Measurements from ENCODE around the gene KRTAP6-2.

The KRTAP6-2 gene, protein sequence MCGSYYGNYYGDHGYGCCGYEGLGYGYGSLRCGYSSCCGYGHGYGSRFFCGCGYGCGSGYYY

GRCh38 chr21:30598802-30599201 lies at the start of gene KRTAP6-2:
Gene KRTAP6-2, minus strand, starts transcription at chr21:30598902. Its CDS starts 28 bp downstream, at chr21:30598874.
- no peak within 1 kb of the TSS for H3K9ac ChIP-seq (ENCODE audit: low read depth in 1 of 2, low read length in 2 of 2)
- H3K36me3 ChIP-seq (ENCODE audit: control insufficient read depth in 2 of 2, insufficient read depth in 2 of 2, low read length in 2 of 2): no peaks in the 10 kb centered on the region
- H3K27ac ChIP-seq (ENCODE audit: low read depth in 2 of 2, low read length in 2 of 2): no peak within 1 kb of the TSS
- no peaks in the 10 kb centered on the region for H3K4me1 ChIP-seq (ENCODE audit: control insufficient read depth in 2 of 2, insufficient read depth in 2 of 2, low read length in 2 of 2)
- H3K27me3 ChIP-seq (ENCODE audit: control insufficient read depth in 2 of 2, insufficient read depth in 2 of 2, low read length in 2 of 2): no peaks in the 10 kb centered on the region
- H3K9me3 ChIP-seq (ENCODE audit: control insufficient read depth in 2 of 2, low read length in 2 of 2): peaks cover 6 to 7% of the 10 kb centered on the region in 2 donors
- H3K4me3 ChIP-seq (ENCODE audit: low read length in 2 of 2): no peak within 1 kb of the TSS

GRCh38 chr21:30646904-30647414 lies 48.3 kb upstream of the KRTAP6-2 start:
- H3K36me3 ChIP-seq (ENCODE audit: control insufficient read depth in 2 of 2, insufficient read depth in 2 of 2, low read length in 2 of 2): no peaks in the 10 kb centered on the region

DNA sequence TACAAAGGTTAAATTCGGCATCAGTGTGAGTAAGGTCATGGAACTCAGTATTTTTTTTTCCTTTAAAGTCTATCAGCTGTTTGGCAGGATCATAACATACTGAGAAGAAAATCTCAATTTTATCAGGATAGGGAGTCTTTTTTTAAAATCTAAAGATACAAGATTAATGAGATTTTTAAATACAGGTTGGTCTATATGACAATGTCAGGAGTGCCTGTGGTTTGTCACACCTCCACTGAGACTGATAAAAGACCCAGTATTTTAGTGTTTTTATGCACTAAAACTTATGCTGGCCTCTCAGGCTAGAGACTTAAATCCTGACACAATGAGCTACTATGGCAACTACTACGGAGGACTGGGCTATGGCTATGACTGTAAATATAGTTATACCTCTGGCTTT lies 43.9 kb upstream of the KRTAP6-2 start, which contains the start of gene KRTAP20-3:
Gene KRTAP20-3, plus strand, starts transcription at position 301 of the 400 bp plus-strand sequence.
- Histone ChIP-seq H3K4me1 (ENCODE audit: control insufficient read depth in 2 of 2, insufficient read depth in 2 of 2, low read length in 2 of 2) (no peaks in the 10 kb centered on the region), H3K9me3 (ENCODE audit: control insufficient read depth in 2 of 2, low read length in 2 of 2) (peaks cover 0 to 6% of the 10 kb centered on the region in 2 donors), H3K4me3 (ENCODE audit: low read length in 2 of 2) (no peak within 1 kb of the TSS), H3K36me3 (ENCODE audit: control insufficient read depth in 2 of 2, insufficient read depth in 2 of 2, low read length in 2 of 2) (no peaks in the 10 kb centered on the region), H3K27me3 (ENCODE audit: control insufficient read depth in 2 of 2, insufficient read depth in 2 of 2, low read length in 2 of 2) (no peaks in the 10 kb centered on the region), H3K27ac (ENCODE audit: low read depth in 2 of 2, low read length in 2 of 2) (no peak within 1 kb of the TSS), H3K9ac (ENCODE audit: low read depth in 1 of 2, low read length in 2 of 2) (no peak within 1 kb of the TSS)

More at GRCh38 chr21:30646904-30647414, 48.3 kb upstream of the KRTAP6-2 start:
- Histone ChIP-seq H3K4me1 (ENCODE audit: control insufficient read depth in 2 of 2, insufficient read depth in 2 of 2, low read length in 2 of 2) (no peaks in the 10 kb centered on the region), H3K27ac (ENCODE audit: low read depth in 2 of 2, low read length in 2 of 2) (no peak overlapping the region), H3K9me3 (ENCODE audit: control insufficient read depth in 2 of 2, low read length in 2 of 2) (peaks cover 0 to 2% of the 10 kb centered on the region in 2 donors), H3K27me3 (ENCODE audit: control insufficient read depth in 2 of 2, insufficient read depth in 2 of 2, low read length in 2 of 2) (no peaks in the 10 kb centered on the region), H3K4me3 (ENCODE audit: low read length in 2 of 2) (no peak overlapping the region), H3K9ac (ENCODE audit: low read depth in 1 of 2, low read length in 2 of 2) (no peak overlapping the region)

DNA sequence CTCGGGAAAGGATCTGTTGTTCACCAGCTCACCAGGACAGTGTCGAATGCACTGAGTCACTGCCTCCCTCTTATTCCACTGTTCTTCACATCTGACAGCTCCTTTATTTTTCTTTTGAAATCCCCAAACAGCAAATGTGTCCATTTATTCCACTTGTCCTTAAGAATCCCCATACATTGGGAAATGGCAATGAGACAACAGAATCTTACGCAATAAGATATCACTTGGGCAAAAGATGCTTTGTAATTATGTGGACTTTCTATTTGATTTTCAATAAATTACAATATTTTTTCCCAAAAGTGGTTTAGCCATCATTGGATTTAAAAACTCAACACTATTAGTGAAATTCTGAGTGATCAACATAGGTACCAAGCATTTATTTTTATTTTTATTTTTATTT lies 40.0 kb upstream of the KRTAP6-2 start:
- H3K9ac ChIP-seq (ENCODE audit: low read depth in 1 of 2, low read length in 2 of 2): no peak overlapping the region
- H3K4me1 ChIP-seq (ENCODE audit: control insufficient read depth in 2 of 2, insufficient read depth in 2 of 2, low read length in 2 of 2): no peaks in the 10 kb centered on the region
- H3K27me3 ChIP-seq (ENCODE audit: control insufficient read depth in 2 of 2, insufficient read depth in 2 of 2, low read length in 2 of 2): no peaks in the 10 kb centered on the region
- no peak overlapping the region for H3K4me3 ChIP-seq (ENCODE audit: low read length in 2 of 2)
- H3K36me3 ChIP-seq (ENCODE audit: control insufficient read depth in 2 of 2, insufficient read depth in 2 of 2, low read length in 2 of 2): no peaks in the 10 kb centered on the region
- peaks cover 0 to 3% of the 10 kb centered on the region in 2 donors for H3K9me3 ChIP-seq (ENCODE audit: control insufficient read depth in 2 of 2, low read length in 2 of 2)
- no peak overlapping the region for H3K27ac ChIP-seq (ENCODE audit: low read depth in 2 of 2, low read length in 2 of 2)

GRCh38 chr21:30634906-30635305 lies 36.2 kb upstream of the KRTAP6-2 start, which contains the start of gene KRTAP20-2:
Gene KRTAP20-2, plus strand, starts transcription at chr21:30635206. Its CDS starts 58 bp downstream, at chr21:30635264.
- Histone ChIP-seq H3K4me1 (ENCODE audit: control insufficient read depth in 2 of 2, insufficient read depth in 2 of 2, low read length in 2 of 2) (no peaks in the 10 kb centered on the region), H3K27me3 (ENCODE audit: control insufficient read depth in 2 of 2, insufficient read depth in 2 of 2, low read length in 2 of 2) (no peaks in the 10 kb centered on the region), H3K36me3 (ENCODE audit: control insufficient read depth in 2 of 2, insufficient read depth in 2 of 2, low read length in 2 of 2) (no peaks in the 10 kb centered on the region), H3K27ac (ENCODE audit: low read depth in 2 of 2, low read length in 2 of 2) (no peak within 1 kb of the TSS), H3K4me3 (ENCODE audit: low read length in 2 of 2) (no peak within 1 kb of the TSS), H3K9ac (ENCODE audit: low read depth in 1 of 2, low read length in 2 of 2) (no peak within 1 kb of the TSS), H3K9me3 (ENCODE audit: control insufficient read depth in 2 of 2, low read length in 2 of 2) (peaks cover 0 to 5% of the 10 kb centered on the region in 2 donors)

DNA sequence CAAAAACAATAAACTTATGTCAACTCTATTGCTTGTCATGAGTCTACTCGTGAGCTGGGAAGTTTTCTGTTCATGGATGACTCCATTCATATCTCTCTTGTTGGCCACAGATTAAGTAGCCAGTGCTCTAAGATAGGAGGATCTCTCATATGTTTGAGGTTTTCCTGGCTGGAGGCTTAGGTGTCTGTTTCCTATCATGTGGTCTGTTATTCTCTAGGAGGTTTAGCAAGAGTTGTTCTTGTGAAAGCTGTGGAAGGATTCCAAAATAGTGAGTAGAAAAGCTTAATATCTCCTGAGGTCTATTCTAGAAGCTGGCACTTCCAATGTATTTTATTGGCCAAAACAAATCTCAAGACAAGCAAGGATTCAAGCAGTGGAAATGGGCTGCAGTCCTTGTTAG lies 30.5 kb upstream of the KRTAP6-2 start:
- H3K27ac ChIP-seq (ENCODE audit: low read depth in 2 of 2, low read length in 2 of 2): no peak overlapping the region
- H3K27me3 ChIP-seq (ENCODE audit: control insufficient read depth in 2 of 2, insufficient read depth in 2 of 2, low read length in 2 of 2): no peaks in the 10 kb centered on the region
- H3K9me3 ChIP-seq (ENCODE audit: control insufficient read depth in 2 of 2, low read length in 2 of 2): peaks cover 0 to 5% of the 10 kb centered on the region in 2 donors
- no peak overlapping the region for H3K4me3 ChIP-seq (ENCODE audit: low read length in 2 of 2)
- no peaks in the 10 kb centered on the region for H3K4me1 ChIP-seq (ENCODE audit: control insufficient read depth in 2 of 2, insufficient read depth in 2 of 2, low read length in 2 of 2)
- no peaks in the 10 kb centered on the region for H3K36me3 ChIP-seq (ENCODE audit: control insufficient read depth in 2 of 2, insufficient read depth in 2 of 2, low read length in 2 of 2)
- H3K9ac ChIP-seq (ENCODE audit: low read depth in 1 of 2, low read length in 2 of 2): no peak overlapping the region

DNA sequence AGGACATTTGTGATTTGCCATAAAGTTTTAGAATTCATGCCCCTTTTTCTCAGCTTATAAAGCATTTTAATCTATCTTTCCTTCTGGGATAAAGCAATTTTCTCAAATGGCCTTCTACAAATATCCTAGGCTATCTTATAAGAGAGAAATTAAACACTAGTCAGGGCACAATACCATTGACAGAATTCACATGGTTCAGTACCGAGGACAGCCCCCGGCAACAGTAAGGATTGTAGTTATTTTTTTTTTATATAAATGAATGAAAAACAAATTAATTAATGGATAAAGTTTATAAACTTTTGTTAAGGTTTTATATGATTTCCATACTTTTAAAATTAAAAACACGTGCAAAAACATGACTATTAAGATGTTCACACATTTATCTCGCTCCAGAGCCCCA lies 29.4 kb upstream of the KRTAP6-2 start:
- Histone ChIP-seq H3K27me3 (ENCODE audit: control insufficient read depth in 2 of 2, insufficient read depth in 2 of 2, low read length in 2 of 2) (no peaks in the 10 kb centered on the region), H3K27ac (ENCODE audit: low read depth in 2 of 2, low read length in 2 of 2) (no peak overlapping the region), H3K4me1 (ENCODE audit: control insufficient read depth in 2 of 2, insufficient read depth in 2 of 2, low read length in 2 of 2) (no peaks in the 10 kb centered on the region), H3K9me3 (ENCODE audit: control insufficient read depth in 2 of 2, low read length in 2 of 2) (peaks cover 4 to 10% of the 10 kb centered on the region in 2 donors), H3K9ac (ENCODE audit: low read depth in 1 of 2, low read length in 2 of 2) (no peak overlapping the region), H3K36me3 (ENCODE audit: control insufficient read depth in 2 of 2, insufficient read depth in 2 of 2, low read length in 2 of 2) (no peaks in the 10 kb centered on the region), H3K4me3 (ENCODE audit: low read length in 2 of 2) (no peak overlapping the region)

DNA sequence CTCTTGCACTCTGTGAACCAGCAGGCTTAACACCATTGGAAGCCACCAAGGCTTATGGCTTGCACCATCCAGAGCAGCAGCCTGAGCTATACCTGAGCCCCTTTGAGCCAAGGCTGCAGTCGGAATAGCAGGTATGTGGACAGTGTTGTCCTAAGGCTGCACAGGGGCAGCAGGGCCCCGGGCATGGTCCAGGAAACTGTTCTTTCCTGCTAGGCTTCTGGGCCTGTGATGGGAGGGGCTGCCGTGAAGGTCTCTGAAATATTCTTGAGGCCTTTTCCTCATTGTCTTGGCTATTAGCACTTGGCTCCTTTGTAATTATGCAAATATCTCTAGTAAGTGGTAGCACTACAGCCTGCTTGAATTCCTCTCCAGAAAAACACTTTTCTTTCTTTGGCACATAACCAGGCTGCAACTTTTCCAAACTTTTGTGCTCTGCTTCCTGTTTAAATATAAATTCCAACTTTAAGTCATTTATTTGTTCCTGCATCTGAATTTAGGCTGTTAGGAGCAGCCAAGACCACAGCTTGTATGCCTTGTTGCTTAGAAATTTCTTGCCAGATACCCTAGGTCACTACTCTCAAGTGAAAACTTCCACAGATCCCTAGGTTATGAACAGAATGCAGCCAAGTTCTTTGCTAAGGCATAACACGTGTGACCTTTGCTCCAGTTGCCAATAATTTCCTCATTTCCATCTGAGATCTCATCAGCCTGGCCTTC lies 26.9 kb upstream of the KRTAP6-2 start:
- no peak overlapping the region for H3K27ac ChIP-seq (ENCODE audit: low read depth in 2 of 2, low read length in 2 of 2)
- no peak overlapping the region for H3K9ac ChIP-seq (ENCODE audit: low read depth in 1 of 2, low read length in 2 of 2)
- no peaks in the 10 kb centered on the region for H3K36me3 ChIP-seq (ENCODE audit: control insufficient read depth in 2 of 2, insufficient read depth in 2 of 2, low read length in 2 of 2)
- H3K4me3 ChIP-seq (ENCODE audit: low read length in 2 of 2): no peak overlapping the region
- H3K9me3 ChIP-seq (ENCODE audit: control insufficient read depth in 2 of 2, low read length in 2 of 2): peaks cover 4 to 5% of the 10 kb centered on the region in 2 donors
- no peaks in the 10 kb centered on the region for H3K27me3 ChIP-seq (ENCODE audit: control insufficient read depth in 2 of 2, insufficient read depth in 2 of 2, low read length in 2 of 2)
- H3K4me1 ChIP-seq (ENCODE audit: control insufficient read depth in 2 of 2, insufficient read depth in 2 of 2, low read length in 2 of 2): no peaks in the 10 kb centered on the region

GRCh38 chr21:30623362-30623761 lies 24.7 kb upstream of the KRTAP6-2 start:
- H3K9ac ChIP-seq (ENCODE audit: low read depth in 1 of 2, low read length in 2 of 2): no peak overlapping the region
- H3K4me3 ChIP-seq (ENCODE audit: low read length in 2 of 2): no peak overlapping the region
- no peaks in the 10 kb centered on the region for H3K4me1 ChIP-seq (ENCODE audit: control insufficient read depth in 2 of 2, insufficient read depth in 2 of 2, low read length in 2 of 2)
- H3K27ac ChIP-seq (ENCODE audit: low read depth in 2 of 2, low read length in 2 of 2): no peak overlapping the region
- H3K9me3 ChIP-seq (ENCODE audit: control insufficient read depth in 2 of 2, low read length in 2 of 2): peaks cover 4 to 5% of the 10 kb centered on the region in 2 donors
- H3K36me3 ChIP-seq (ENCODE audit: control insufficient read depth in 2 of 2, insufficient read depth in 2 of 2, low read length in 2 of 2): no peaks in the 10 kb centered on the region
- H3K27me3 ChIP-seq (ENCODE audit: control insufficient read depth in 2 of 2, insufficient read depth in 2 of 2, low read length in 2 of 2): no peaks in the 10 kb centered on the region

- no peaks in the 10 kb centered on the region for H3K4me1 ChIP-seq (ENCODE audit: control insufficient read depth in 2 of 2, insufficient read depth in 2 of 2, low read length in 2 of 2)
- peaks cover 4 to 7% of the 10 kb centered on the region in 2 donors for H3K9me3 ChIP-seq (ENCODE audit: control insufficient read depth in 2 of 2, low read length in 2 of 2)
- no peaks in the 10 kb centered on the region for H3K36me3 ChIP-seq (ENCODE audit: control insufficient read depth in 2 of 2, insufficient read depth in 2 of 2, low read length in 2 of 2)
- H3K27ac ChIP-seq (ENCODE audit: low read depth in 2 of 2, low read length in 2 of 2): no peak within 1 kb of the TSS
- H3K27me3 ChIP-seq (ENCODE audit: control insufficient read depth in 2 of 2, insufficient read depth in 2 of 2, low read length in 2 of 2): no peaks in the 10 kb centered on the region
- no peak within 1 kb of the TSS for H3K4me3 ChIP-seq (ENCODE audit: low read length in 2 of 2)
- no peak within 1 kb of the TSS for H3K9ac ChIP-seq (ENCODE audit: low read depth in 1 of 2, low read length in 2 of 2)
Measured at GRCh38 chr21:30620522-30620921, 21.8 kb upstream of the KRTAP6-2 start, which contains the start of gene KRTAP20-4. Gene KRTAP20-4, plus strand, starts transcription at chr21:30620627.

Data from mucosa of rectum (tissue), 2 donors.